ENCODE data around the gene KCNK10.

KCNK10 gene

GRCh38 chr14:88318406-88318805 lies 4.7 kb downstream of the KCNK10 start:
- DNase-seq, result no peak

GRCh38 chr14:88316521-88316920 lies 6.5 kb downstream of the KCNK10 start:
- no peak for DNase-seq

GRCh38 chr14:88312257-88312656 lies 10.8 kb downstream of the KCNK10 start:
- no peak for DNase-seq

DNA sequence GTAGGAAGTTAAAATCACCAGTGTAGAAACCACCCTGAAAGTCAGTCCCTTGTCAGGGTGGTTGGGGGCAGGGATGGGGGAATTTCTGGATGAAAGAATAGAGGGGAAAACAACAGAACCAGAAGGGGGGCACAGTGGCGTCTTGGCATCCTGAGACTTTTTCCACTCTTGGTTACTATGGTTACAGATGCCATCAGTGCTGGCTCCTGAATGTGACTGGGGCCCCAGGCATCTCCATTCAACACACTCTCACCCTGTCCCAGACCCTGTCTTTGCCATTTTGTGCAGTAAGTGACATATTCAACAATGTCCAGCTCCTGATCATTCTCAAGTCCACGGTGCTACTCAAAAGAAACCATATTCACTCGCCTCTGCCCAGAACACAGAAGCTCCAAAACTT lies 11.3 kb downstream of the KCNK10 start:
- no peak for DNase-seq

DNA sequence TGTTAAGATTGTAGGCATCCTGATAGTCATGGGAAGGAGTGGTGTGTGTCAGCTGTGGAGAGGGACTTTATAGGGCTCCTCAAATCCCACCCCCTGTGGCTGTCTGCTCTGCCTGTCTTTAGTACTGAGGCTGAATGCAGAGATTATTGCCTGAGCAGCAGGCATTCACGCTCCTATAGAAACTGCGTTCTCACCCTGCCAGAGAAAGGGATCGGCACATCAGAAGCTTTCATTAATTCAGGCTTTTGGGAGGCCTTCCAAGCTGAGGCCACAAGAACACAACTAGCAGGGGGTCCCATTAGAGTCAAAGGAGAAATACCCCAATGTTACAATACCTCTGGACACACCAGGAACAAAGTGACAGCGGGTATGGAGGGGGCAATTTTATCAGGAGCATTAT lies 12.6 kb downstream of the KCNK10 start:
- no peak for DNase-seq

- no peak for DNase-seq
These were observed 13.0 kb downstream of the KCNK10 start for GRCh38 chr14:88310021-88310420.

DNA sequence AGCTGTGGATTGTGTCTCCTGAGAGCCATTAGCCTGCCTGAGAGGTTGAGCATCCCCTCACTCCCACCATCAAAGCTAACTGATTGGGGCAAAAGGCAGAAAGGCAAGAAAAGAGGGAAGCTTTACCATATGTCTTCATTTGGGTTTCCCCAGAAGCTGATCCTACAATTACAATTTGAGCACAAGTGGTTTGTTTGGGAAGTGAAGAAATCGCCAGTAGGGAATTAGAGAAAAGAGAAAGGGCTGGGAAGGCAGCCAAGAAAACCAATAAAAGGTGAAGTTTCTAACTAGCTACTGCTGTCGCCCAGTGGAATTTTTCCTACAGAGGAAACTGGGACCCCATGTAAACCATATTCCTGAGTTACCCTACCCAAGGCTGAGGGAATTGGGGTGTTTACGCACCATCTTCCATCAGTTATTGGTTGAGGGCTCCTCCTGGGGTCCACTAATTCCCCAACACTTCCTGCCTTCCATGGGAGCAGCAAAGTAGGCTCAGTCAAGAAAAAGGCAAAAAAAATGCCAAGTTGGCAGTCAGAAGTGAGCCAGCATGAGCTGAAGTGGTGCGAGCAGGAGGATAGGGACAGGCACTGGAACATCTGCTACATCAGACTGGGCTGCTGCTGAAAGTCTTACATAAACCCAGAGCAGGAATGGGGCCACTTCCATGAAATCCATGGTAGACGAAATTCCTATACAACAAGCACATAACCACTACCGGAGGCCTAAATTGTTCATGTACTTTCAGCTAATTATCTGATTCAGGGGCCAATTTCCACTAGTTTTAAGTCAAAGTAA lies 17.3 kb downstream of the KCNK10 start:
- DNase-seq, result no peak

GRCh38 chr14:88303041-88303440 lies 20.0 kb downstream of the KCNK10 start:
- DNase-seq, result no peak

DNA sequence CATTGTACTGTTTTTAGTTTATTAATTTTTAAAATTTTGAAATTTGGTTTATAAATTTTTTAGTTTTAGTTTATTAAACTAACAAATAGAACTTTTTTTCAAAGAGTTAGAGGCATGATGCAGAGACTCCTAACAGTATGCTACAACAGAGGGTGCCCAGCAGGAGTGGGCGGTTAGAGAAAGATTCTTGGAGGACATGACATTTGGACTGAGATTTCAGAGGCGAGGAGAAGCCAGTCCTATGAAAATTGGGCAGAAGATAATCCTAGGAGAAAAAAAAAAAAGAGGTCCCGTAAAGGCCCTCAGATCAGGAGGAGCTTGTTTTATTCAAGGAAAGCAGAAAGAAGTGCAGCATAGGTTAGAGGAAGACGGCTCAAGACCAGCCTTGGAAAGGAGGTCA lies 21.7 kb downstream of the KCNK10 start:
- DNase-seq, result no peak

DNA sequence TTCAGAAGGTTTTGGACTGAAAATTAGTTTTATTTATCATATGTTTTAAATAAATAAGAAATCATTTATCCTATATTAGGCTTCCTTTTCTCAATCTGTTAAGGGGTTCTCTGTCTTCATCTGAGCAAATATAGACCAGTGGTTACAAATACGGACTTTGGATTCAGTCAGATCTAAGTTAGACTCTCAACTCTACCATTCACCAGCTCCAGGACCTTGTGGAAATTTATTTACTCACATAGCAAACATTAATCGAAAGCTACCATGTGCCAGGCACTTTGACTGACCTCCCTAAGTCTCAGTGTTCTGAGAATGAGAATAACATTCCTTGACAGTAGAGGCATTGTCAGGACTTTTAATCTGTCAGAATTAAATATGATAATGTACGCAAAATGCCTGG lies 22.3 kb downstream of the KCNK10 start:
- DNase-seq, result no peak

DNA sequence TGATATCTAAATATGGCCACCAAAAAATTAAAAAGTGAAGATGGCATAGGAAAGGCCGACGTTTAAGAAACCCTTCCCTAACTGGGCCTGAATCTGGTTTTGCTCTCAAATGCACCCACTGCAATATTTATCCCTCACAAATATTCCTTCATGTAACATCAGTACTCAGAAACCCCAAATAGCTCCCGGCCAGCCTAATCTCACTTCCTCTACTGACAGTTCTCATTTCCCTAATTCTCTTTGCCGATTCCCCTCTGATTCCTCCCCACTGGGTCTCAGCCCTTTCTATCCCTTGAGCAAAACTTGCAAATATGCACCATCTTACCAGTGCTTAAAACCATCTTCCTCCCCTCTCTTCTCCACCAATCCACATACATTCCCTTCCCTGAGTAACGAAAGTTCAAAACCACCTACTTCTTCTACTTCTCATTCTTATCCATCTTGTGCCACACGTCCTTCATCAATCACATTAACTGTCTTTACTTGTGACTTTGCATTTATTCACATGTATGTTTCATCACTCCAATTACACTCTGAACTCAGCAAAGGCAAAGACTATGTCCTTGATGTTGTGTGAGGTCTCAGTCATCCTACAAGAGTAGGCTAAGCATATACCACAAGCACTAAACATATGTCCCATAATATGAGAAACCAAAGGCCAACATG lies 23.1 kb downstream of the KCNK10 start:
- no peak for DNase-seq

DNA sequence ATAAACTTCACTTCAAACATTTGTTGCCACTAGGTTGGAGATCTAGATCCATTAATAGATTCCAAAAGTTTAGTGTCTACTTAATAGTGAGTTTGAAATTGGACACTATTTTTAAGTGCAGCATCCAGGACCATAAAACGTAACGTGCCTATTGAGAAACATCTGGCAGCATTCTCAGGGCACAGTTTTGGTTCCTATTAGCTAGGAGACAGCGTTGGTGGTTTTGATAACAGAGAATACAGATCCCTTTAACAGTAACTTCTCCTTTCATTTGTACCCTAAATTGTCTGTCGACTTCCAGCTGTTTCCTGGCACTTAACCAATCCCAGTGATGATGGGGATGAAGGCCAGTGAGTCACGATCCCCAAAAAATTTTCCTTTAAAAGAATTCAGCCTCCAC lies 25.8 kb downstream of the KCNK10 start:
- no peak for DNase-seq

DNA sequence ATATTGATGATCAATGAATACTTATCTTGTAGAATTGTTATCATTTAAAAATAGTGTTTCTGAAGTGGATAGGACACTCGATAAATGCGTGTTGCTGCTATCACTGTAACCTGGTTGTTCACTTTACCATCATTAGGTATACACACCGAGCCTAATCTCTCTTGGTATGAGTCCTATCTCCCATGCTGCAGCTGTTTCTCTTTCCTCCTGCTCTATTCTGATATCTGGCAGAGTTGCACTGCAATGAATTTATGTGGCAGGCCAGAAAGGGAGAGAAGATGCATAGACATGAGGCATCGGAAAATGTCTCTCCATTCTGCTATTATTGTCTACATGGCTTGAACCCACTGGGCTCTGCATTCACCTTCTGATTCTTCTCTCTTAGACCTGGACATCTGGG lies 26.7 kb downstream of the KCNK10 start:
- no peak for DNase-seq

- no peak for DNase-seq
These were observed 33.1 kb downstream of the KCNK10 start for GRCh38 chr14:88289996-88290395.

DNA sequence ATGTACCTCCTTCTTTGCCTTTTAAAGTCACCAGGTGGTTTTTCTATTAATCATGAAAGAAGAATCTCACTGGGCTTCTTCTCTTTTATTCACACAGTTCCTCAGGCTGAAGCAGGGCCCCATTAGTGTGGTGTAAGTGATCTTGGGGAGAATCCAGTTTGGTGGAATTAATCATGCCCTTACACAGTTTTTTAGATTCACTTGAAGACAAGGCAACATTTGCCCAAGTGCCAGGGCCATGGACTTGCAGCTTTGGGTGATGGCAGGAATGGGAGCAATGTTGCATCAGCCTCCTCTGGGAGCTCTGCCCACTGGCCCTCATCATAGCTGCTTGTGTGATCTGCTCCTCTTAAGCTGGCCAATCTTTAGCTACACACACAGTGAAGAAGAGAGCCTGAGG lies 33.8 kb downstream of the KCNK10 start:
- DNase-seq, result no peak

DNA sequence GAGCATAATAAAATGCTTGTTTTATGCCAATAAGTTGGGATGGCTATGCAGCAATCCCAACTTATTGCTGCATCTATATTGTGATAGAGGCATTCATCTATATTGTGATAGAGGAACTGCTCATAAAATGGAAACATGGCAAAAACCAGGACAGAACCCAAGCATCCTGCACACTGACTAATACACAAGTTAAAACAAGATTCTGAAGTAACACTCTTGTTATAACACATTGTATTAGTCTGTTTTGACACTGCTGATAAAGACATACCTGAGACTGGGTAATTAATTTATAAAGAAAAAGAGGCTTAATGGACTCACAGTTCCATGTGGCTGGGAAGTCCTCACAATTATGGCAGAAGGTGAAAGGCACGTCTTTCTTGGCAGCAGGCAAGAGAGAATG lies 36.8 kb downstream of the KCNK10 start:
- no peak for DNase-seq

GRCh38 chr14:88281447-88281846 lies 41.6 kb downstream of the KCNK10 start:
- DNase-seq, result no peak

- DNase-seq, result no peak
These were observed 46.0 kb downstream of the KCNK10 start for GRCh38 chr14:88276923-88277596.

DNA sequence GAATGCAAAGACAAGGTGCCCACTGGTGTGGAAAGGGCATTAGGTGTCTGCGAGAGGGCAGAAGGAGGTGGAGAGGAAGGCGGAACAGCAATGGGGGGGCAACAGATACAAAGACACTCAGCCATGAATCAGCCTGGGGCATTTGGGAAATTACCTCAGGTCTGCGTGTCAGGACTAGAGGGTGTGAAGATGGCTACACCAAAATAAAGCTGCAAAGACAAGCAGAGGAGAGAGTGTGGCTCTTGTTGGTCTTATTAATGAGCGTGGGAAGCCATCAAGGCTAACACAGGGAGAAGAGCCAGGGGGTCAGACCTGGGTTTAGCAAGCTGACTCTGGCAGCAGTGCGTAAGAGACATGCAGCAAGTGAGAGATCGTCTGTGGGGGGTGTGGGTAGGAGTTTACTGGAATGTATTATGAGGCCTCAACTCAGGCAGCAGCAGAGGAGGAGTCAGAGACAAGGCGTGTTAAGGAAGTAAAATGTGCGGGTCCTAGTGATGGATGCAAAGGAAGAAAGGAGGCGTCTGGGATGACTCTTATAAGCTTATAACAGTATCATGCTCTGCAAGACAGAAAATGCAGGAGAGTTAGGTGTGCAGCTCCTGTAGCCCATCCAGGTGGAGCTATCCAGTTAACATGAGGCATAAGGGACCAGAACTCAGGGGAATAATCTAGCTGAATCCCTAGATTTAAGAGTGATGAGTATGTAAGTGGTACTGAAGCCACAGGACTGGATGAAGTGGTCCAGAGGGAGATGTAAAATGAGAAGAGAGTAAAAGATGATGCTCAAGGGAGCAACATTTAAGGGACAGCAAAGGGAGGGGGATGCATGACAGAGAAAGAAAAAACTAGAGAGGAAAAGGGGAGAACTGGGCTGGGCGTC lies 50.4 kb downstream of the KCNK10 start:
- DNase-seq, result no peak

- DNase-seq, result no peak
These were observed 51.9 kb downstream of the KCNK10 start for GRCh38 chr14:88271205-88271604.

GRCh38 chr14:88270776-88271175 lies 52.3 kb downstream of the KCNK10 start:
- DNase-seq, result no peak

- no peak for DNase-seq
These were observed 53.2 kb downstream of the KCNK10 start for GRCh38 chr14:88269806-88270420.

DNA sequence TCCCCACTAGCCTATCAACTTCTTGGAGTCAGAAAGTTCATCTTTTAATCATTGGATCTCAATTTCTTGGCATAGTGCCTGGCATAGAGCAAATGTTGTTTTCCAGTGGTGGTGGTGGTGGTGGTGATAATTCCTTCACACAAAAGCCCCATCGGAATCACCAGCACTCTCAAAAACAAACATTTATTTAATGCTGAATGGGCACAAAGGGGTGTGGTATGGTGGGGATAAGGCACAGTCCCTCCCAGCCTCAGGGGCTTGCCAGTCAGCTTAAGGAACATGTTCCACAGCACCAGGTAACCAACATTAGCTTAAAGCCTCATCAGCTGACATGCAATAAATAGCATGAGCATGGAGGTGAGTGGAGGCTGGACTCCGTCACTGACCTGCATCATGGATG lies 56.6 kb downstream of the KCNK10 start:
- no peak for DNase-seq
